SK-N-SH (cell line): Measurements from ENCODE around the gene PIF1. TPM values are rescaled to one million over a fixed set of nuclear protein-coding genes. Genes with fewer than 3 reads are reported as not detected.

ENCODE experiments used
- CTCF ChIA-PET: fragments of 300-600, 350-600 bp; formaldehyde crosslinking; extraction: SDS; loops from one replicate; lab custom pipeline; 2021; lab: Yijun Ruan, JAX
- POLR2A ChIA-PET: fragments of 350-600 bp; sonication (Branson Sonifier 250); formaldehyde crosslinking; extraction: SDS; loops from one replicate; lab custom pipeline; 2020; ENCODE audit warnings: antibody characterized with exemption, inconsistent platforms; lab: Yijun Ruan, JAX
- DNase-seq: peaks from one replicate; pipeline ENCODE4 v3.0.0; 2012
- H2AFZ ChIP-seq: fragments of 200-600 bp; sonication (generic); 2 replicates; pipeline ENCODE4 v1.8.1; 2016; ENCODE audit warnings: antibody characterized with exemption, mild to moderate bottlenecking, low read depth
- H3F3A ChIP-seq: fragments of 200-600 bp; sonication (generic); replicated peaks from 2 replicates; pipeline ENCODE3; 2016; ENCODE audit warnings: antibody characterized with exemption, mild to moderate bottlenecking; ENCODE audit not compliant: insufficient read depth
- H3K27ac ChIP-seq, 2 experiments: fragments of 200-500 bp in 1 of 2; fragments of 200-600 bp in 1 of 2; sonication (Bioruptor generic) in 1 of 2; sonication (generic), shearing (Covaris generic) in 1 of 2; 2 replicates each; pipeline versions ENCODE4 v1.5.1 to v1.6.1; 2014 to 2016; ENCODE audit warnings: low read depth in 2 of 2, inconsistent platforms in 1 of 2, low read length in 1 of 2, mild to moderate bottlenecking in 1 of 2, mixed read lengths in 1 of 2
- H3K27me3 ChIP-seq: fragments of 200-600 bp; sonication (generic), shearing (Covaris generic); 2 replicates; pipeline ENCODE4 v1.6.1; 2016; ENCODE audit warnings: mixed run types; ENCODE audit not compliant: insufficient read depth
- H3K36me3 ChIP-seq, 2 experiments: fragments of 200-500 bp in 1 of 2; fragments of 200-600 bp in 1 of 2; sonication (Bioruptor generic) in 1 of 2; sonication (generic) in 1 of 2; replicated peaks in 1 of 2; 2 replicates each; pipeline versions ENCODE3 to v1.5.1; 2014 to 2016; ENCODE audit warnings: low read length in 1 of 2, mild to moderate bottlenecking in 1 of 2; ENCODE audit not compliant: insufficient read depth in 2 of 2, control insufficient read depth in 1 of 2
- H3K4me1 ChIP-seq, 2 experiments: fragments of 200-500 bp in 1 of 2; fragments of 200-600 bp in 1 of 2; sonication (Bioruptor generic) in 1 of 2; sonication (generic), shearing (Covaris generic) in 1 of 2; 2 replicates each; pipeline versions ENCODE4 v1.5.1 to v1.6.1; 2014 to 2016; ENCODE audit warnings: low read depth in 1 of 2, low read length in 1 of 2, mixed run types in 1 of 2; ENCODE audit not compliant: insufficient read depth in 2 of 2, control insufficient read depth in 1 of 2
- H3K4me2 ChIP-seq: fragments of 200-600 bp; sonication (generic), shearing (Covaris generic); 2 replicates; pipeline ENCODE4 v1.6.1; 2017; ENCODE audit warnings: mixed run types
- H3K4me3 ChIP-seq, 2 experiments: fragments of 200-500 bp in 1 of 2; fragments of 200-600 bp in 1 of 2; sonication (Bioruptor generic) in 1 of 2; sonication (generic), shearing (Covaris generic) in 1 of 2; 2 replicates each; pipeline versions ENCODE4 v1.5.1 to v1.8.1; 2014 to 2016; ENCODE audit warnings: low read depth in 2 of 2, inconsistent platforms in 1 of 2, low read length in 1 of 2, mild to moderate bottlenecking in 1 of 2, mixed read lengths in 1 of 2, moderate library complexity in 1 of 2
- H3K79me2 ChIP-seq: fragments of 200-600 bp; sonication (generic); 2 replicates; pipeline ENCODE4 v1.8.1; 2017; ENCODE audit warnings: mild to moderate bottlenecking; ENCODE audit not compliant: insufficient read depth
- H3K9ac ChIP-seq: fragments of 200-600 bp; sonication (generic); 2 replicates; pipeline ENCODE4 v1.6.1; 2017; ENCODE audit warnings: mixed run types
- H3K9me2 ChIP-seq: fragments of 200-600 bp; sonication (generic); 2 replicates; pipeline ENCODE4 v1.6.1; 2017; ENCODE audit warnings: mixed run types
- H3K9me3 ChIP-seq: fragments of 200-600 bp; sonication (generic); 2 replicates; pipeline ENCODE4 v1.6.1; 2017; ENCODE audit warnings: mixed run types, mild to moderate bottlenecking, moderate library complexity
- H4K20me1 ChIP-seq: fragments of 200-600 bp; sonication (generic); 2 replicates; pipeline ENCODE4 v1.6.1; 2017; ENCODE audit warnings: mild to moderate bottlenecking, mixed run types; ENCODE audit not compliant: insufficient read depth
- CHD2 ChIP-seq: fragments of 150-350 bp; IDR thresholded peaks from 2 replicates; pipeline ENCODE4 v1.6.1; 2018; ENCODE audit warnings: low read length; ENCODE audit not compliant: partially characterized antibody
- EP300 ChIP-seq, 2 experiments: IDR thresholded peaks; 2 replicates each; pipeline versions ENCODE4 v1.4.0 to v1.6.1; 2012; ENCODE audit warnings: borderline replicate concordance in 1 of 2, low read depth in 1 of 2, low read length in 1 of 2
- FOXM1 ChIP-seq: IDR thresholded peaks from 2 replicates; pipeline ENCODE4 v1.4.0; 2012; ENCODE audit warnings: low read depth, mild to moderate bottlenecking
- GATA2 ChIP-seq: sonication (generic); formaldehyde crosslinking; IDR thresholded peaks from 2 replicates; pipeline ENCODE4 v1.5.0; 2020; ENCODE audit warnings: mild to moderate bottlenecking, missing genetic modification reagents
- MAX ChIP-seq: IDR thresholded peaks from 2 replicates; pipeline ENCODE4 v1.4.0; 2012; ENCODE audit warnings: low read depth
- NFIC ChIP-seq: IDR thresholded peaks from 2 replicates; pipeline ENCODE4 v1.4.0; 2012; ENCODE audit warnings: borderline replicate concordance
- PBX3 ChIP-seq: IDR thresholded peaks from 2 replicates; pipeline ENCODE4; 2012
- POLR2AphosphoS5 ChIP-seq: IDR thresholded peaks from 2 replicates; pipeline ENCODE4 v1.6.1; 2012; ENCODE audit warnings: low read depth, low read length
- RCOR1 ChIP-seq: fragments of 150-350 bp; IDR thresholded peaks from 2 replicates; pipeline ENCODE4 v1.6.1; 2017; ENCODE audit warnings: antibody characterized with exemption, low read length
- REST ChIP-seq: IDR thresholded peaks from 2 replicates; pipeline ENCODE4 v1.6.1; 2012; ENCODE audit warnings: mild to moderate bottlenecking, low read depth, low read length, moderate library complexity
- RFX5 ChIP-seq: IDR thresholded peaks from 2 replicates; pipeline ENCODE4 v1.6.1; 2012; ENCODE audit warnings: mild to moderate bottlenecking, improper control_type of control experiment, low read length
- RXRA ChIP-seq: IDR thresholded peaks from 2 replicates; pipeline ENCODE4 v1.4.0; 2012; ENCODE audit warnings: low read depth, mild to moderate bottlenecking, borderline replicate concordance
- TEAD4 ChIP-seq: IDR thresholded peaks from 2 replicates; pipeline ENCODE4 v1.4.0; 2012; ENCODE audit warnings: mild to moderate bottlenecking, borderline replicate concordance; ENCODE audit not compliant: insufficient read depth
- USF1 ChIP-seq: IDR thresholded peaks from 2 replicates; pipeline ENCODE4 v1.4.0; 2012; ENCODE audit warnings: low read depth, borderline replicate concordance
- ZBTB33 ChIP-seq: IDR thresholded peaks from 2 replicates; pipeline ENCODE4 v1.4.0; 2012; ENCODE audit warnings: low read depth, borderline replicate concordance
- WGBS: methylation state at CpG from one replicate; pipeline ENCODE4 v1.1.6; 2017; ENCODE audit warnings: low lambda C conversion rate; 5-methylcytosine and 5-hydroxymethylcytosine counted together
- polyA plus RNA-seq, 3 experiments: library from polyadenylated mRNA; depleted of rRNA; stranded (reverse); fragments of >200 nt; gene quantifications; 2 replicates each; pipeline ENCODE4 v1.2.3, GENCODE V29; 2012

Gene PIF1
- polyA plus RNA-seq, 1 of the 3 experiments (the other 2 are of a cell fraction) = 12.4 TPM

- TF ChIP-seq PBX3 = no peak
Measured at GRCh38 chr15:64772488-64772887, 53.0 kb downstream of the PIF1 start (continued).

- H3F3A ChIP-seq = no peaks in the 10 kb centered on the region
- H3K9me3 ChIP-seq = no peaks in the 10 kb centered on the region
- no peaks in the 10 kb centered on the region for H3K9me2 ChIP-seq
- ChIA-PET POLR2A (no interaction called here), CTCF (no interaction called here)
- 92% methylated on average over 2 of the region's 2 CpGs for WGBS
- no peak overlapping the region for H3K4me2 ChIP-seq
- no peak for DNase-seq
- no peak overlapping the region for H3K9ac ChIP-seq
- no peaks in the 10 kb centered on the region for H3K27me3 ChIP-seq
- no peak overlapping the region for H2AFZ ChIP-seq
- TF ChIP-seq REST (no peak), RFX5 (no peak), RXRA (no peak), GATA2 (CRISPR knock-in tag) (no peak), TEAD4 (no peak), POLR2AphosphoS5 (no peak), CHD2 (no peak), ZBTB33 (no peak), USF1 (no peak), FOXM1 (no peak), RCOR1 (no peak), EP300 (IDR thresholded peaks at IDR 0.05; ENCODE audit: borderline replicate concordance in 1 of 2, low read depth in 1 of 2, low read length in 1 of 2) (no peak), PBX3 (no peak), NFIC (no peak), MAX (no peak)
- no peaks in the 10 kb centered on the region for H4K20me1 ChIP-seq
- no peaks in the 10 kb centered on the region for H3K36me3 ChIP-seq
- no peaks in the 10 kb centered on the region for H3K79me2 ChIP-seq
- peaks cover 0 to 6% of the 10 kb centered on the region in 2 experiments; a peak in 1 of 4 replicates for H3K4me1 ChIP-seq
- no peak overlapping the region for H3K27ac ChIP-seq
- H3K4me3 ChIP-seq = no peak overlapping the region
Measured at GRCh38 chr15:64770626-64771025, 54.8 kb downstream of the PIF1 start.
